GM18909 (cell line): ENCODE measurements around the gene STK11.

ENCODE experiments used
- ATAC-seq: cut with Tn5 transposase; IDR thresholded peaks from one replicate; pipeline ENCODE4 v1.9.1; 2021; ENCODE audit warnings: mild to moderate bottlenecking; ENCODE audit not compliant: unreplicated experiment, poor library complexity

The STK11 gene

GRCh38 chr19:1257475-1258162, 52.0 kb downstream of the STK11 start:
- no peak for ATAC-seq

GRCh38 chr19:1258163-1258492, 52.5 kb downstream of the STK11 start:
- ATAC-seq, result no peak

- ATAC-seq, result no peak
These were observed 53.2 kb downstream of the STK11 start for GRCh38 chr19:1258707-1259205.

GRCh38 chr19:1259206-1259875, 53.8 kb downstream of the STK11 start:
- peak; percentile 34 for ATAC-seq

GRCh38 chr19:1259876-1260748, 54.5 kb downstream of the STK11 start:
- peak; percentile 16 for ATAC-seq

GRCh38 chr19:1260749-1261537, 55.4 kb downstream of the STK11 start:
- ATAC-seq, result peak; percentile 62

GRCh38 chr19:1261538-1261797, 55.9 kb downstream of the STK11 start:
- ATAC-seq, result no peak

GRCh38 chr19:1261798-1262622, 56.4 kb downstream of the STK11 start:
- ATAC-seq, result no peak

GRCh38 chr19:1262623-1263123, 57.1 kb downstream of the STK11 start:
- no peak for ATAC-seq

- no peak for ATAC-seq
These were observed 57.6 kb downstream of the STK11 start for GRCh38 chr19:1263188-1263587.

- ATAC-seq, result no peak
These were observed 59.4 kb downstream of the STK11 start for GRCh38 chr19:1264801-1265614.

GRCh38 chr19:1265615-1266128, 60.1 kb downstream of the STK11 start:
- no peak for ATAC-seq

GRCh38 chr19:1266129-1266915, 60.7 kb downstream of the STK11 start:
- ATAC-seq, result peak; percentile 33

GRCh38 chr19:1266916-1267476, 61.4 kb downstream of the STK11 start:
- ATAC-seq, result peak; percentile 21

- ATAC-seq, result no peak
These were observed 62.1 kb downstream of the STK11 start for GRCh38 chr19:1267477-1268225.

- no peak for ATAC-seq
These were observed 62.9 kb downstream of the STK11 start for GRCh38 chr19:1268226-1269064.
